Nucleus accumbens (tissue), 56 donors: Measurements from ENCODE around the gene PHLPP2.

Source experiments
- DNase-seq, 56 donors: peaks; one replicate each; lab custom pipeline; 2025; lab: John Stamatoyannopoulos, UW

Gene PHLPP2

DNA sequence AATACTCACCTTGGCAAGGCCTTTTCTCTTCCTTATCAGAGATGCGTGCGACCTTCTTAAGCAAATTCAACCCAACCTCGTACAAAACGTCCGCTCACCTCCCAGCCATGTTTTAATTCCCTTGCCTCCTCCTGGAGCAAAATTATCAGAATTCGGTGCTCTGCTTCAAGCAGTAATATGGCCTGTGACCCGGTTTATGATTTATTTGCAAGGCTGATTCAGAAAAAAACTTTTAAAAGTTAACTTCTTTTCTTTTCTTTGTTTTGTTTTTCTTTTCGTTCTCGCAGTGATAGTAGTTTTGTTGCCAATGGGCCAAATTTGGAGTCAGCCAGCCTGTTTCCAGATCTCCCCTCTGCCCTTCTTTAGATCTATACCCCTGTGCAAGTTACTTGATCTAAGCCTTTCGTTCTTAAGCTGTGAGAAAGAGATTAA lies at the start of gene PHLPP2:
PHLPP2 (minus strand) TSS at position 382 of the 432 bp plus-strand sequence. CDS start 9,906 bp downstream, outside the sequence.
- no peak for DNase-seq

DNA sequence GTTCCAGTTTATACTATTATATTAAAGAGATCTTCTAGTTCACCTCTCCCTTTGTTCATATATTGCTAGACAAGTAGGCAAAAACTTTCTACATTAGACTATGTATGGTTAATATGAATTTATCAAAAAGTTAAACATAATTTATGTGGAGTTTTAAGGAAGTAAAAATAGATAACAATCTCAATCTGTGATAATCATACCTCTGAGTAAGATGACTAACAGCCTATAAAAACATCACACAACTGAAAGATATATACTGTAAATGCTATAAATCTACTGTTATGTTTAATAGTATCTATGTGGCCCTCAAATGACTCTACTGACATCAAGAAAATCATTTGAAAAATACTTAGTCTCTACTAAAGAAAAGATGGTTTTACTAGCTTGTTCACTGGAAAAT lies 47.1 kb upstream of the PHLPP2 start:
- no peak for DNase-seq

DNA sequence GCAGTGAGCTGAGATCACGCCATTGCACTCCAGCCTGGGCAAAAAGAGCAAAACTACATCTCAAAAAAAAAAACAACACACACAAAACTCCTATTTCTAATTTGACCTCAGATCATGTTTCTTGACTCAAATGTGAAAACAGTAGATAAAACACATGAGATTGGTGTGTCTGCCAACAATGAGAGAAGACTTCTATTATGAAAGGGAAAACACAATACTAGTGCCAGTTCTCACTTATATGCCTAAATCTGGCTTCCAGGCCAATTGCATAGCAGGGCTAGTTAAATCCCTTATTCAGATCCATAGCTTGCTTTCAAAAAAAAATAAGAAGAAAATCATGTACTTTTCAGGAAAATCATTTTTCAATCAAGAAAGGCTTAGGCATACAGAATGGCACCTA lies 44.7 kb upstream of the PHLPP2 start:
- no peak for DNase-seq

DNA sequence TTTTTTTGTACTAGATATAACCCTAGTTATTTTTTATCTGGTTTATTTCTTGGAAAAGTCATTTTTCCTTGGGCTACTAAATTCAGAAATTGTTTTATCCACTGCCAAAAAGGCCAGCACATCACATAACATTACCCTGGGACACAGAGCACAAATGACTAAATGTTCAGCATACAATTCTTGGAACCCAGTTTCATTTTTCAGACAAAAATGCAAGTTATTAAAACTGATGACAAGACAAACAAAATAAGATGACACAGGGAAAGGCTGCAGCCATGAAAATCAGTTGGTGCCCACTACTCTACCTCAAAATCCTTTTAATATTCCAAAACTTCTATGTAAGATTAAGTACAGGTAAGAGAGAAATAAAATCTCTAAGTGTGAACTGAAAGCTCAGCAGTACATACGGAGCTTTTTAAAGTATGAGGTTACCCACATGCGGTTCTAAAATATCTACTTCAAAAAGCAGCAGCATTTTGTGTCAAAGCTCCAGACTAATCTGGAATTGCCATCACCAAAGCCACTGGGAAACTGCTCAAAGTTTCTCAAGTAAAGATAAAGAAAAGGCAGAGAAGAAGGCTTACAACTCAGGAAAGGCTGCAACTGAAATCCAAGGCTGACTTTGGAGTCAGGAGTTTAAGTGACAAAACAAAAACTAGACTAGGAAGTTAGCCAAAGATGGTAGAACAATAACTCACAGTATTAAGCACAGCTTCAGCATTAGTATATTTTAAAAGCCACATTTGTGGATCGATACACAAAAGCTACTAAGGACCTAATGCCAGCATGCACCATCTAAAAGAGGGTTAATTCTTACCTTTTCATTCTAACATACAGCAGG lies 42.8 kb upstream of the PHLPP2 start:
- DNase-seq, result peak in 1 of 56 donors; percentile 12

DNA sequence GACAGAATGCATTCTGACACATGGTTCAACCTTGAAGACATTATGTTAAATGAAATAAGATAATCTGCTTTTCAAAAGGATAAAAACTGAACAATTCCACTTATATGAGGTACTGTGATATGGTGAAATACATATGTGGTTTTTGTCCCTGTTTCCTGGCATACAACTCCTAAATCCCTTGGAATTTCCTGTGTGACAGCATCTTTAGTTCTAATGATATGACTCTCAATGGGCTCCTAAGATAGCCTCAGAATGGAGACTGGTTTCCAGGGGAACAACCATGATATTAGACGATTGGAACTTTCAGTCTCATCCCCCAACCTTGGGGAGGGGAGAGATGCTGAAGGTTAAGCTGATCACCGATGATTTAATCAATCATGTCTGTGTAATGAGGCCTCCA lies 37.7 kb upstream of the PHLPP2 start:
- DNase-seq, result no peak

DNA sequence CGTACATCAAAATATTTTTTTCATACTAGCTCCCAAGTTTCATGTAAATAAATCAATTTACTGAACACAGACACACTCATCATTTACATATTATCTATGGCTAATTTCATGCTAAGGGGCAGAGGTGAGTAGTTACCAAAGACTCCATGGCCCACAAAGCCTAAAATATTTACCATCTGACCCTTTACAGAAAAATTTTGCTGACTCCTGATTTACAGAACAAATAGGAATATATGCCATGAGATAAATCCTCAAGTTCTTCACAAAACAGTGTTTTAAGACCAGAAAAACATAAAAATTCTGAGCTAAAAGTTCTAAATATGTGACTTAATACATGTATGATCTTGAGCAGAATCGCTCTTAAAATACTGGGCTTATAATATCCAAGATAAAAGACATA lies 36.6 kb upstream of the PHLPP2 start:
- no peak for DNase-seq

DNA sequence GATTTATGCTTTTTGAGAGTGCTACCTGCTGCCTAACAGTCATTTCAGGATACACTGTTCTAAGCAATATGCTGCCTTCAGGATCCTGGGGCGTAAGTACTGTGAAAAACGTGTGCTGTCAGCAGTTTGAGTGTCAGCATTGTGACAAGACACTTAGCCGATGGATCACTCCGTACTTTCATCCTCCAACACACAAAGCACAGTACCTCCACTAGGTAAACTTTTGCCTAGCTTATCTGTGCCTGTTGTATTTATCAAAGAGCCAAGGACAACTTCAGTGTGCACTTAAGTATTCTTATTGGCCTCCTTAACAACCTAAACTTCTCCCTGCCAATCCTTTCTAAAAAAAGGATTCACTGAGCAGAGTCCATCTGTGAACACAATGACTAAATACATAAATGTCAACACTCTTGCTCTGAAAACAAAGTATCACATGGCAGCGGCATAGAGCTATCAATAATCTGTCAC lies 33.8 kb upstream of the PHLPP2 start:
- DNase-seq, result no peak

DNA sequence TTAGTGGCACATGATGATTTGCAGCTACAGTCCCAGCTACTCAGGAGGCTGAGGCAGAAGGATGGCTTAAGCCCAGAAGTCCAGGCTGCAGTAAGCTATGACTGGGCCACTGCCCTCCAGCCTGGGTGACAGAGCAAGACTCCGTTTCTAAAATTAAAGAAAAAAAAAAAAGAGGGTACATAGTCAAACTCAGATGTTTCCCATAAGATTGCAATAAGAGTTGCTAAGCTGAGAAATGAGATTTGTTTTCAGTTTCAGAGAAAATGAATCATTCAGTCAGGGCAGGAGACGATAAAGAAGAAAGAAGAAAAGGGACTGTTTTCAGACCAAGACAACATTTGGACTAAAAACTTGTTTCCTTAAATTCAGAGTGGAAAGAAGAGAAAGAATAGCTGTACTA lies 30.2 kb upstream of the PHLPP2 start:
- DNase-seq, result no peak

- DNase-seq, result no peak
Measured at GRCh38 chr16:71754108-71754507, 29.6 kb upstream of the PHLPP2 start.

GRCh38 chr16:71748226-71748625 lies 23.7 kb upstream of the PHLPP2 start:
- no peak for DNase-seq

GRCh38 chr16:71746442-71747046 lies 22.0 kb upstream of the PHLPP2 start:
- DNase-seq, result peak in 1 of 56 donors; percentile 3

DNA sequence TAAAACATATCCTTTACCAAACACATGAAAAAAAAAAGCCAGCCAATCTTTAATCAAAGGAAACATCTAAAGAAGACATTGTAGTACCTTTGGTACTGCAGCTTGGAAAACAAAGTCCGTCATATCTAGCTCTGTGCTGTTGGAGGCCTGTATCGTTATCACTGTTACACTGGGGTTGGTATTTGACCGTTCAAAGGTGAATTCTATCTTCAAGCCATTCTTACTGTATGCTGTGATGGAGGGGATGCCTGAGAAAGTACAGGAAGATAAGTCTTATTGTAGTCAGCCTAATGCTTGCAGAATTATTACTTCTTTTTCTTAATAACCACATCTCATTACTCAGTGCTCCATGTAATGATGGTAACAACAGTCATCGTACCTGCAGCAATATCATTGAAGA lies 14.4 kb upstream of the PHLPP2 start:
- DNase-seq, result no peak

GRCh38 chr16:71737501-71737900 lies 13.0 kb upstream of the PHLPP2 start:
- DNase-seq, result no peak

- DNase-seq, result no peak
Measured at GRCh38 chr16:71734511-71734910, 10.0 kb upstream of the PHLPP2 start.

GRCh38 chr16:71732587-71732986 lies 8.1 kb upstream of the PHLPP2 start:
- DNase-seq, result no peak

DNA sequence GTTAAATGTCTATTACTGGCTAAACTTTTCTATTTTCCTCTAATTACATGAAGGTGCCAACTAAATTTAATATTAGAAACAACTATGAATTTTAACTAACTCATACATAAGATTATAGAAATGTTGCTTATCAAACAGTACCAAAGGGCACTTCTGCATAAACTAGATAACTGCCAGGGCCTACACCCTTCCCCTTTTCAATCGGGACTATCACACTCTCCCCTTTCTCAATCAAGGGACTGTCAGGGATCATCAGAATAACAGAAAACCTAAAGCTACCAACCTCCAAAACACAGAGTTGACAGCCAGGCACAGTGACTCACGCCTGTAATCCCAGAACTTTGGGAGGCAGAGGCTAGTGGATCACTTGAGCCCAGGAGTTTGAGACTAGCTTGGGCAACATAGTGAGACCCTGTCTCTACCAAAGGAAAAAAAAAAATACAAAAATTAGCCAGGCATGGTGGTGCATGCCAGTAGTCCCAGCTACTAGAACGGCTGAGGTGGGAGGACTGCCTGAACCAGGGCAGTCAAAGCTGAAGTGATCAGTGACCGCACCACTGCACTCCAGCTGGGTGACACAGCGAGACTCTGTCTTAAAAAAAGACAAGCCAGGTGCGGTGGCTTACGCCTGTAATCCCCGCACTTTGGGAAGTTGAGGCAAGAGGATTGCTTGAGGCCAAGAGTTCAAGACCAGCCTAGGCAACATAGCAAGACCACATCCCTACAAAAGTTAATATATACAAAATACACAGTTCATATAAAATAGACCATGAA lies 3.2 kb upstream of the PHLPP2 start:
- DNase-seq, result no peak

DNA sequence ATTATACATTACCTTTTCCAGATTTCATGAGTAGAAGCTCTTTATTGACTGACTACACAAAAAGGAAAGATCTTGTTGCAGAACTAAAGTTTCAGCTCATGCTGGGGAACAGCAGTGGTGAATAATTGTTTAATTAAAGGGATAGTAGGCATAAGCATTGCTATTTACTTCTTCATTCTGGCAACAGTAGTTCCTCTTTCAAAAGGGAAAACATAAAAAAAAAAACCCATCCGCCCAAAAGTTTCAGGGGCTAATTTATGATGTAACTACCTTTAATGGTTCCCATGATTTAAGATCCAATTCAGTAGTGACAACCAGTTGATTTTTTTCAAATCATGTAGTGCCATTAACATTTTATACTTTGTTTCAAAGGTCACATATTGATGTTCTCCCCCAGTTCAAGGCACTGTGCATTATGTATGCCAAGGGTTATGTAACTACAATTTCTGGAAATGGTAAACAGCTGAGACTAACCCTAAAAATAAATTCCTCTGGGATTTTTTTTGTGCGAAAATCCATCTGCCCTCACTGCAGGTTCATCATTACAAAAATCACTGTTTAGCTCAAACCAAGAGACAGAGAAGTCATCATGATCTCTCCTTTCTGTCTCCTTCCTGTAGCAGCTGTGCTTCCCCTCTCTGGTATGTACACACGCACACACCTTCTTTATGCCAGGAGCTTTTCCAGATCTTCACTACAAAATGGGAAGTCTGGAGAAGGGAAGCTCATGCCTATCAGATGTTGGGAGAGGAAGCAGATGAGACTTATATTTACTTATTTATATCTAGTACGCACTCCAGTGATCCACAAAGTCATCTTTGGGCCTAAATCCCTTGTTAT lies 2.2 kb upstream of the PHLPP2 start:
- no peak for DNase-seq

DNA sequence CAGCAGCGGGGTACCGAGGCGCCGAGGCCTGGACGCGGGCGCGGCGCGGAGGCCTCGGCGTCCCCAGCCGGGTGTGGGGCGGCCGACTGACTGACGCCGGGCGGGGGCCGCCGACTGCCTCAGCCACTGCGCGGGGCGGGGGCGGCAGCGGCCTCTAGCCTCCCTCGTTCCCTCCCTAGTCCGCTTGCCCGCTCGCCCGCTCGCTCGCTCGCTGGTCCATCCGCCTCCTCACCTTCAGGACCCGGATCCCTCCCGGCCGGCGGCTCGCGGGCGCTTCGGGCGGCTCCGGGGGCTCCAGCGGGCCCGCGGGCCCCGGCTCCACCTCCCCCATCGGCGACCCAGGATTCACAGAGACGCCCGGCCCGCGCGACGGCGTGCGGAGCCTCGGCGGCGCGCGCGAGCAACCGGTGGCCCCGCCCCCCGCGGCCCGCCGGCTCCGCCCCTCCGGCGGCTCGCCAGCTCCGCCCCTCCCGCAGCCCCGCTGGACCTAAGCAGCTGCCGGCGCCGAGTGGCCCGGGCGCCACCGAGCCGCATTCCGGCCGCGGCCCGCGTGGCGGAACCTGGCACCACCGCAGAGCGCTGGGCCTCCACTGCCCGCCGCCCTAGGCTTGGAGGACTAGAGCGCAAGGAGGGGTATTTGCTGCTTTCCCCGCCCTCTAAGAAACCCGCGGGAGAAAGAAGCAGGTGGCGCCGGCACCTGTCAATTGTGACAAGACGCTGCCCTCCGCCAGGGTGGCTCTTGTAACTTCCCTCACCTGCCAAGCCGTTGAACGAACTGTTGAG lies 773 bp downstream of the PHLPP2 start:
- DNase-seq, result peak in 53 of 56 donors; percentile 28 to 87 (median 72)

DNA sequence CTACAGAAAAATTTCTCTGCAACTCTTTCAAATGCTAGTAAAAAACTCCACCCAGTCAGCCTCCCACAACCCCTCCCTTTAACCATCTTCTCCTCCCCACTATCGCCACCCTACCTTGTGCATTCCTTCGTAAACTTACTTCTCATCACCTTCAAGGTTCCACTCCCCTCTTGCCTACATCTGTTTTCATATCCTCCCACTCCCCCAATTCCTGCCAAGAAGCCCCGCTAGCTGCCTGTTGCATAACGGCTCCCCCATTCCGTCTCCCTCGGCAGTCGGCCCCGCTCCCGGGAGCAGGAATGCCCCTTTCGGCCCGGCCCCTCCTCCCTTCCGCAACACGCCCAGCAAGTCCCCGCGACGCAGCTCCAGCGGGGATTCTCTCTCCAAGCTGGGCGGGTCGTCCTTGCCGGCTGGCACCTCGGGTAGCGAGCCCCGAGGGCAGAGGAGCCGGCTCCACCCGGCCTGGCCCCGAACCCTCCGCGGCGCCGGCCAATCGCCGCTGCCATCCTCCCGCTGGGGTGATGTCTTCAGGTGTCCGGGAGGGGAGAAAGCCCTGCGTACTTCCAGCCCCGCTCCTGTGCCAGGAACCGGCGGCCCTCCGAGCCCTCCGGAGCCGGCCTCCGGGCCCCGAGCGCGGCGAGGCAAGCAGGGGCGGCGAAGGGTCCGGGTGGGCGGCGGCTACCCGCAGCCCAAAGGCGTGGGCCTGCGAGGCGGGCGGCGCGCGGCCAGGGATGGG lies 1.5 kb downstream of the PHLPP2 start:
- peak in 48 of 56 donors; percentile 6 to 76 (median 47) for DNase-seq
